Measurements from ENCODE around the gene C8G. TPM values are rescaled to one million over a fixed set of nuclear protein-coding genes. Genes with fewer than 3 reads are reported as not detected.

C8G gene
- total RNA-seq, 1 experiment from 2014 or later, result 2.1 TPM

DNA sequence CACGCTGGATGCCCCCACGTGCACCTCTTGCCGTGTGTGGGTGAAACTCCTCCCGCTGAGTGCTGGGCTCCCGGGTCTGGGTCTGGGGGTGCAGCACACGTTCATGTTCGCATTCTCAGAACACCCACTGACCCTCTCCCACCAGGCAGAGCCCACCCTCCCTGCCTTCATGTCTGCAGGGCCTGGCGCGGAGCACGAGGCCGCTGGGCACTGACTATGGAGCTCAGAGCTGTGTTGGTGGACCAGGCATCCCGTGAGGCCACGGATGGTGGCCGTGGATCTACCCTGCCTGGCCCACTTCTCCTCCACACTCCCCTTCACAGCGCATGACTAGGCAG is 15.9 kb downstream of the C8G start:
- no peak overlapping the region for H3K27ac ChIP-seq (ENCODE audit: low read depth, low read length)
- H3K27me3 ChIP-seq (ENCODE audit: insufficient read depth, low read length), result no peaks in the 10 kb centered on the region
- no peaks in the 10 kb centered on the region for H4K20me1 ChIP-seq (ENCODE audit: insufficient read depth)
- TF ChIP-seq ZFX (IDR thresholded peaks at IDR 0.05), result no peak
- no peak for TF ChIP-seq ZNF274 (IDR thresholded peaks at IDR 0.05; ENCODE audit: low read depth, low read length)
- TF ChIP-seq, protein P1, sequence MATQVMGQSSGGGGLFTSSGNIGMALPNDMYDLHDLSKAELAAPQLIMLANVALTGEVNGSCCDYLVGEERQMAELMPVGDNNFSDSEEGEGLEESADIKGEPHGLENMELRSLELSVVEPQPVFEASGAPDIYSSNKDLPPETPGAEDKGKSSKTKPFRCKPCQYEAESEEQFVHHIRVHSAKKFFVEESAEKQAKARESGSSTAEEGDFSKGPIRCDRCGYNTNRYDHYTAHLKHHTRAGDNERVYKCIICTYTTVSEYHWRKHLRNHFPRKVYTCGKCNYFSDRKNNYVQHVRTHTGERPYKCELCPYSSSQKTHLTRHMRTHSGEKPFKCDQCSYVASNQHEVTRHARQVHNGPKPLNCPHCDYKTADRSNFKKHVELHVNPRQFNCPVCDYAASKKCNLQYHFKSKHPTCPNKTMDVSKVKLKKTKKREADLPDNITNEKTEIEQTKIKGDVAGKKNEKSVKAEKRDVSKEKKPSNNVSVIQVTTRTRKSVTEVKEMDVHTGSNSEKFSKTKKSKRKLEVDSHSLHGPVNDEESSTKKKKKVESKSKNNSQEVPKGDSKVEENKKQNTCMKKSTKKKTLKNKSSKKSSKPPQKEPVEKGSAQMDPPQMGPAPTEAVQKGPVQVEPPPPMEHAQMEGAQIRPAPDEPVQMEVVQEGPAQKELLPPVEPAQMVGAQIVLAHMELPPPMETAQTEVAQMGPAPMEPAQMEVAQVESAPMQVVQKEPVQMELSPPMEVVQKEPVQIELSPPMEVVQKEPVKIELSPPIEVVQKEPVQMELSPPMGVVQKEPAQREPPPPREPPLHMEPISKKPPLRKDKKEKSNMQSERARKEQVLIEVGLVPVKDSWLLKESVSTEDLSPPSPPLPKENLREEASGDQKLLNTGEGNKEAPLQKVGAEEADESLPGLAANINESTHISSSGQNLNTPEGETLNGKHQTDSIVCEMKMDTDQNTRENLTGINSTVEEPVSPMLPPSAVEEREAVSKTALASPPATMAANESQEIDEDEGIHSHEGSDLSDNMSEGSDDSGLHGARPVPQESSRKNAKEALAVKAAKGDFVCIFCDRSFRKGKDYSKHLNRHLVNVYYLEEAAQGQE (IDR thresholded peaks at IDR 0.05; ENCODE audit: low read depth), result no peak
- TF ChIP-seq POLR2AphosphoS5 (IDR thresholded peaks at IDR 0.05; ENCODE audit: low read depth, low read length), result no peak
- TF ChIP-seq ELF1 (IDR thresholded peaks at IDR 0.05; ENCODE audit: borderline replicate concordance, low read depth), result no peak
- TF ChIP-seq TCF7L2 (IDR thresholded peaks at IDR 0.05; ENCODE audit: borderline replicate concordance, extremely low read depth, insufficient read depth, insufficient read length), result no peak
- TF ChIP-seq, protein P2, sequence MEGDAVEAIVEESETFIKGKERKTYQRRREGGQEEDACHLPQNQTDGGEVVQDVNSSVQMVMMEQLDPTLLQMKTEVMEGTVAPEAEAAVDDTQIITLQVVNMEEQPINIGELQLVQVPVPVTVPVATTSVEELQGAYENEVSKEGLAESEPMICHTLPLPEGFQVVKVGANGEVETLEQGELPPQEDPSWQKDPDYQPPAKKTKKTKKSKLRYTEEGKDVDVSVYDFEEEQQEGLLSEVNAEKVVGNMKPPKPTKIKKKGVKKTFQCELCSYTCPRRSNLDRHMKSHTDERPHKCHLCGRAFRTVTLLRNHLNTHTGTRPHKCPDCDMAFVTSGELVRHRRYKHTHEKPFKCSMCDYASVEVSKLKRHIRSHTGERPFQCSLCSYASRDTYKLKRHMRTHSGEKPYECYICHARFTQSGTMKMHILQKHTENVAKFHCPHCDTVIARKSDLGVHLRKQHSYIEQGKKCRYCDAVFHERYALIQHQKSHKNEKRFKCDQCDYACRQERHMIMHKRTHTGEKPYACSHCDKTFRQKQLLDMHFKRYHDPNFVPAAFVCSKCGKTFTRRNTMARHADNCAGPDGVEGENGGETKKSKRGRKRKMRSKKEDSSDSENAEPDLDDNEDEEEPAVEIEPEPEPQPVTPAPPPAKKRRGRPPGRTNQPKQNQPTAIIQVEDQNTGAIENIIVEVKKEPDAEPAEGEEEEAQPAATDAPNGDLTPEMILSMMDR (IDR thresholded peaks at IDR 0.05 in 2 of 3, conservative IDR thresholded peaks at IDR 0.05 in 1 of 3; ENCODE audit: borderline replicate concordance in 1 of 3, insufficient read depth in 1 of 3, low read depth in 2 of 3, low read length in 2 of 3), result no peak
- no peak for TF ChIP-seq CEBPB (IDR thresholded peaks at IDR 0.05; ENCODE audit: low read depth)
- TF ChIP-seq EGR1 (IDR thresholded peaks at IDR 0.05; ENCODE audit: low read depth), result no peak
- TF ChIP-seq SIN3A (IDR thresholded peaks at IDR 0.05; ENCODE audit: low read depth), result no peak
- no peak for TF ChIP-seq SP1 (IDR thresholded peaks at IDR 0.05; ENCODE audit: low read depth)
- no peak for TF ChIP-seq SRF (IDR thresholded peaks at IDR 0.05; ENCODE audit: low read depth)
- no peak for TF ChIP-seq FOSL1 (IDR thresholded peaks at IDR 0.05; ENCODE audit: low read depth)
- no peak for TF ChIP-seq YY1 (IDR thresholded peaks at IDR 0.05; ENCODE audit: extremely low read depth, insufficient replicate concordance, low read depth, low read length)
- TF ChIP-seq RAD21 (IDR thresholded peaks at IDR 0.05; ENCODE audit: low read depth), result no peak
- no peak for TF ChIP-seq EZH2phosphoT487 (IDR thresholded peaks at IDR 0.05; ENCODE audit: borderline replicate concordance)
- no peak for TF ChIP-seq CBX3 (IDR thresholded peaks at IDR 0.05; ENCODE audit: low read depth)
- no peak for TF ChIP-seq JUND (IDR thresholded peaks at IDR 0.05)
- TF ChIP-seq, protein P3, sequence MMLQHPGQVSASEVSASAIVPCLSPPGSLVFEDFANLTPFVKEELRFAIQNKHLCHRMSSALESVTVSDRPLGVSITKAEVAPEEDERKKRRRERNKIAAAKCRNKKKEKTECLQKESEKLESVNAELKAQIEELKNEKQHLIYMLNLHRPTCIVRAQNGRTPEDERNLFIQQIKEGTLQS (IDR thresholded peaks at IDR 0.05), result no peak
- ChIA-PET CTCF (no interaction called here), POLR2A (no interaction called here), RAD21 (ENCODE audit: low non-redundant PET in 1 of 2, low total read pairs in 2 of 2, uncharacterized antibody in 2 of 2, unreplicated experiment in 2 of 2) (no interaction called here)
- no peak for ATAC-seq
- H3K4me3 ChIP-seq (replicated peaks in 1 of 2; ENCODE audit: low read depth in 1 of 2, low read length in 2 of 2), result no peak overlapping the region
- H3K4me1 ChIP-seq (ENCODE audit: control insufficient read depth in 1 of 2, insufficient read depth in 2 of 2, low read length in 2 of 2), result peaks cover 11 to 26% of the 10 kb centered on the region in 2 experiments
- no peak overlapping the region for H2AFZ ChIP-seq (ENCODE audit: low read depth, low read length, poor library complexity, severe bottlenecking)
- H3K36me3 ChIP-seq (ENCODE audit: control insufficient read depth in 1 of 2, insufficient read depth in 2 of 2, low read length in 2 of 2), result no peaks in the 10 kb centered on the region
- no TSS peak for BruUV-seq (replicated peaks)
- no peak overlapping the region for H3K9ac ChIP-seq (ENCODE audit: low read length)
- no peaks in the 10 kb centered on the region for H3K9me2 ChIP-seq (ENCODE audit: insufficient read depth)
- intact Hi-C loops (cut with micrococcal nuclease), result no loop called here
- no peaks in the 10 kb centered on the region for H3K9me3 ChIP-seq (ENCODE audit: control insufficient read depth in 1 of 2, insufficient read depth in 1 of 2, low read depth in 1 of 2, low read length in 2 of 2)
- DNase-seq (ENCODE audit: low read depth, low spot score), result no peak
- no peak overlapping the region for H3K4me2 ChIP-seq (ENCODE audit: low read length)
- H3K79me2 ChIP-seq (ENCODE audit: insufficient read depth, low read length), result no peaks in the 10 kb centered on the region
